G401.6 (cell line): ENCODE data around the gene PPP3R1.

Source experiments
- FAIRE-seq: peaks from 2 replicates; lab custom pipeline; 2012; peaks lifted over from hg19 to GRCh38; lab: Jason Lieb, UNC

Gene PPP3R1

GRCh38 chr2:68135448-68136320 lies 116.6 kb downstream of the PPP3R1 start:
- no peak for FAIRE-seq

- FAIRE-seq: no peak
These were observed 117.8 kb downstream of the PPP3R1 start for GRCh38 chr2:68134554-68134953.

DNA sequence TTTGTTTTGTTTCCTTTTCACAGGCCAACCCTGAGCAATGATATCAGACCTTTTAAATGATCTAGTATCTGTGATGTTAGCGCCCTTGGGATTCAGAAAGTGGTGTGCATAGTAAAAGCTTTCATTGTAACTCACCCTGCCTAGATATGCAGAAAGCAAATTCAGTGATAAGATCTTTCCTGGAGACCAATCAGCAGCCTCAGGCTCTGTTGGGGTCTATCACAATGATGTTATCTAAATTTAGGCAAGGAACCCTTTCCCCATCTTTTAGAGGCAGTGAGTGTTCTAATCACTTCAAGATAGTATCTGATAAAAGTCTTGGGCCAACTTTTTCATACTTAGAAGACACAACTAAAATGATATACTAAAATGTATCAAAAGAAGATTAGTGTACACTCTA lies 118.2 kb downstream of the PPP3R1 start:
- no peak for FAIRE-seq
